CD8-positive, alpha-beta memory T cell (primary cell): ENCODE results near the gene SRRM4. TPM values are rescaled to one million over a fixed set of nuclear protein-coding genes. Genes with fewer than 3 reads are reported as not detected.

Experiments used
- CTCF ChIA-PET: fragments of 350-600 bp; sonication (Branson Sonifier 250); formaldehyde crosslinking; loops from one replicate; lab custom pipeline; 2021; ENCODE audit warnings: antibody characterized with exemption; lab: Charles Lee
- POLR2A ChIA-PET: fragments of 350-600 bp; sonication (Branson Sonifier 250); formaldehyde crosslinking; loops from one replicate; lab custom pipeline; 2021; ENCODE audit warnings: antibody characterized with exemption; lab: Charles Lee
- DNase-seq, 5 donors: peaks; one replicate each; pipeline versions ENCODE4 v3.0.0 to v3.0.0-alpha.2; 2020 to 2022; ENCODE audit warnings: mixed read lengths in 1 of 5
- H3K27ac ChIP-seq: one replicate; pipeline ENCODE4 v1.7.0; 2013; ENCODE audit warnings: low read depth, mild to moderate bottlenecking, low read length, moderate library complexity
- H3K27me3 ChIP-seq: 2 replicates; pipeline ENCODE4 v1.7.0; 2013; ENCODE audit warnings: low read length, mild to moderate bottlenecking; ENCODE audit not compliant: insufficient read depth, poor library complexity, severe bottlenecking
- H3K36me3 ChIP-seq: 2 replicates; pipeline ENCODE4 v1.7.0; 2013; ENCODE audit warnings: mild to moderate bottlenecking, low read length, moderate library complexity; ENCODE audit not compliant: insufficient read depth
- H3K4me1 ChIP-seq: 2 replicates; pipeline ENCODE4 v1.7.0; 2013; ENCODE audit warnings: mild to moderate bottlenecking, low read length, moderate library complexity; ENCODE audit not compliant: insufficient read depth
- H3K4me3 ChIP-seq: 2 replicates; pipeline ENCODE4 v1.7.0; 2013; ENCODE audit warnings: mild to moderate bottlenecking, low read length
- H3K9me3 ChIP-seq: 2 replicates; pipeline ENCODE4 v1.7.0; 2013; ENCODE audit warnings: mild to moderate bottlenecking, low read length
- H3K27ac Mint-ChIP-seq, 8 donors: one replicate each; pipeline ENCODE4 v1.8.0; 2020 to 2021; ENCODE audit warnings: mixed read lengths in 8 of 8, mild to moderate bottlenecking in 6 of 8, inconsistent platforms in 3 of 8, moderate library complexity in 3 of 8
- H3K27me3 Mint-ChIP-seq, 2 donors: one replicate each; pipeline ENCODE4 v1.8.0; 2020 to 2021; ENCODE audit warnings: mixed read lengths in 2 of 2, mild to moderate bottlenecking in 1 of 2, moderate library complexity in 1 of 2
- H3K36me3 Mint-ChIP-seq, 3 donors: one replicate each; pipeline ENCODE4 v1.8.0; 2020 to 2021; ENCODE audit warnings: mixed read lengths in 3 of 3, inconsistent platforms in 1 of 3, mild to moderate bottlenecking in 1 of 3
- H3K4me1 Mint-ChIP-seq, 3 donors: one replicate each; pipeline ENCODE4 v1.8.0; 2020 to 2021; ENCODE audit warnings: mixed read lengths in 3 of 3, inconsistent platforms in 1 of 3, mild to moderate bottlenecking in 1 of 3
- H3K4me3 Mint-ChIP-seq, 7 donors: one replicate each; pipeline ENCODE4 v1.8.0; 2020 to 2021; ENCODE audit warnings: mixed read lengths in 7 of 7, mild to moderate bottlenecking in 6 of 7, moderate library complexity in 4 of 7, inconsistent platforms in 2 of 7
- H3K9me3 Mint-ChIP-seq, 5 donors: one replicate each; pipeline ENCODE4 v1.8.0; 2020 to 2022; ENCODE audit warnings: mixed read lengths in 5 of 5, mild to moderate bottlenecking in 3 of 5, moderate library complexity in 2 of 5, inconsistent platforms in 1 of 5
- polyA plus RNA-seq: library from polyadenylated mRNA; unstranded; fragments of 300-500 nt; fragmentation: Illumina TruSeq; gene quantifications from one replicate; pipeline ENCODE4 v1.2.3, GENCODE V29; 2021
- total RNA-seq, 2 experiments: library from RNA; stranded (reverse); gene quantifications; one replicate each; pipeline ENCODE4 v1.2.3, GENCODE V29; 2021

SRRM4 gene
- total and polyA plus RNA-seq, 3 experiments from 2014 or later = not detected

DNA sequence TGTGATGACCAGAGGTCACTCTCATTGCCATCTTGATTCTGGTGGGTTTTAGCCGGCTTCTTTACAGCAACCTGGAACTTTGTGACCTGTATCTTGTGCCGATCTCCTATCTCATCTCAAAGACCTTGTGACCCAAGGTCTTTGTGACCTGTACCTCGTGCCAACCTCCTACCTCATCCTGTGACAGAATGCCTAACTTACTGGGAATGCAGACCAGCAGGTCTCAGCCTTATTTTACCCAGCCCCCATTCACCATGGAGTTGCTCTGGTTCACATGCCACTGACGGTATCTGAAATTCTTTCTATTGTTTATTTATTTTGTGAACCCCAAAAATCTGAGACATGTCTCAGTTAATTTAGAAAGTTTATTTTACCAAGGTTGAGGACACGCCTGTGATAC is 189.9 kb downstream of the SRRM4 start:
- Mint-ChIP-seq H3K27ac (no peak overlapping the region), H3K27me3 (peaks cover 0 to 5% of the 10 kb centered on the region in 2 donors), H3K4me3 (no peak overlapping the region), H3K4me1 (no peaks in the 10 kb centered on the region), H3K36me3 (no peaks in the 10 kb centered on the region), H3K9me3 (peaks cover 0 to 1% (median 0%) of the 10 kb centered on the region in 5 donors)
- CTCF ChIA-PET = no interaction called here
- no peaks in the 10 kb centered on the region for H3K36me3 ChIP-seq
- no peak for DNase-seq
- no peak overlapping the region for H3K4me3 ChIP-seq
- no peaks in the 10 kb centered on the region for H3K9me3 ChIP-seq
- H3K27me3 ChIP-seq = no peaks in the 10 kb centered on the region
- no peaks in the 10 kb centered on the region for H3K4me1 ChIP-seq
- H3K27ac ChIP-seq = no peak overlapping the region
- POLR2A ChIA-PET = no interaction called here

DNA sequence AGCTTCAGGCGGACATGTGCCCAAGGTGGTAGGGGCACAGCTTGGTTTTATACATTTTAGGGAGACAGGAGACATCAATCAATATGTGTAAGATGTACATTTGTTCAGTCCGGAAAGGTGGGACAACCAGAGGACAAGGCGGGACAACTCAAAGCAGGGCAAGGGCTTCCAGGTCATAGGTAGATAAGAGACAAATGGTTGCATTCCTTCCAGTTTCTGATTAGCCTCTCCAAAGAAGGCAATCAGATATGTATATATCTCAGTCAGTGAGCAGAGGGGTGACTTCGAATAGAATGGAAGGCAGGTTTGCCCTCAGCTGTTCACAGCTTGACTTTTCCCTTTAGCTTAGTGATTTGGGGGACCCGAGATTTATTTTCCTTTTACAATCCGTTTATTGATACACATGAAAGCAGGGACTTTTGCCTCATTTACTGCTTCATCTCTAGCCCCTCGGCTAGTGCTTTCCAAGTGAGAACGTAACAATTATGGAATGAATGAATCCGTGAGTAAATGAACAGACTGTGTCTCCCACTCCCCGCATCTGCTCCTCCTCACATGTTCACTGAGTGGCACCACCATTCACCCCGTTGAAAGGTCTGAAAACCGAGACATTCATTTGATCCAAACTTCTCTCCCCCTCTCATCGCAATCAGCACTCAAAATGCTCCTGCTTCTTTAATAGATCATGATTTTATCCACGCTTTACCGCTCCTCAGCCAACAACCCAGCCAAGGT is 190.5 kb downstream of the SRRM4 start:
- POLR2A ChIA-PET = no interaction called here
- no peaks in the 10 kb centered on the region for H3K4me1 ChIP-seq
- Mint-ChIP-seq H3K36me3 (no peaks in the 10 kb centered on the region), H3K27ac (no peak overlapping the region), H3K9me3 (no peaks in the 10 kb centered on the region), H3K4me3 (no peak overlapping the region), H3K4me1 (no peaks in the 10 kb centered on the region), H3K27me3 (peaks cover 2 to 4% of the 10 kb centered on the region in 2 donors)
- no peak overlapping the region for H3K4me3 ChIP-seq
- CTCF ChIA-PET = no interaction called here
- H3K27me3 ChIP-seq = no peaks in the 10 kb centered on the region
- H3K27ac ChIP-seq = no peak overlapping the region
- H3K36me3 ChIP-seq = no peaks in the 10 kb centered on the region
- no peak for DNase-seq
- no peaks in the 10 kb centered on the region for H3K9me3 ChIP-seq

DNA sequence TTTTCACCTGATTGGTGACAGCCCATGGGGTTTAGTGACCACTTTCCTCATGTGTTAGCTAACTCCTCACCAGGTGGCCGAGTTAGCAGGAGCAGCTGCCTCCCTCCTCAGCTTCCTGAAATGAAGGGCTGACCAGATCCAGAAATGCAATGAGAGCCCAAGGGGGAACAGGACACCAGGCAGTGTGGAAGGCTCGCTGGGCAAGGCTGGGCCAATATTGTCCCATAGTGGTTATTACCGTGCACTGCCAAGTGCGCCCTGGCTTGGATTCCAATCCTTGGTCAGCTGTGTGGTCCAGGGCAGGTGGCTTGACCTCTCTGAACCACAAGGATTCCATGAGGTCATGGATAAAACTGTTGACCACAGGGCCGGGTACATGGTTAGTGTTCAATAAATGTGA is 193.7 kb downstream of the SRRM4 start:
- Histone ChIP-seq H3K4me3 (no peak overlapping the region), H3K4me1 (no peaks in the 10 kb centered on the region), H3K9me3 (no peaks in the 10 kb centered on the region), H3K27ac (no peak overlapping the region), H3K27me3 (no peaks in the 10 kb centered on the region), H3K36me3 (no peaks in the 10 kb centered on the region)
- peaks cover 0 to 3% (median 0%) of the 10 kb centered on the region in 5 donors for H3K9me3 Mint-ChIP-seq
- no peaks in the 10 kb centered on the region for H3K36me3 Mint-ChIP-seq
- peaks cover 9 to 10% of the 10 kb centered on the region in 2 donors for H3K27me3 Mint-ChIP-seq
- no peak overlapping the region for H3K27ac Mint-ChIP-seq
- DNase-seq = no peak
- no peaks in the 10 kb centered on the region for H3K4me1 Mint-ChIP-seq
- ChIA-PET POLR2A (no interaction called here), CTCF (no interaction called here)
- H3K4me3 Mint-ChIP-seq = no peak overlapping the region

DNA sequence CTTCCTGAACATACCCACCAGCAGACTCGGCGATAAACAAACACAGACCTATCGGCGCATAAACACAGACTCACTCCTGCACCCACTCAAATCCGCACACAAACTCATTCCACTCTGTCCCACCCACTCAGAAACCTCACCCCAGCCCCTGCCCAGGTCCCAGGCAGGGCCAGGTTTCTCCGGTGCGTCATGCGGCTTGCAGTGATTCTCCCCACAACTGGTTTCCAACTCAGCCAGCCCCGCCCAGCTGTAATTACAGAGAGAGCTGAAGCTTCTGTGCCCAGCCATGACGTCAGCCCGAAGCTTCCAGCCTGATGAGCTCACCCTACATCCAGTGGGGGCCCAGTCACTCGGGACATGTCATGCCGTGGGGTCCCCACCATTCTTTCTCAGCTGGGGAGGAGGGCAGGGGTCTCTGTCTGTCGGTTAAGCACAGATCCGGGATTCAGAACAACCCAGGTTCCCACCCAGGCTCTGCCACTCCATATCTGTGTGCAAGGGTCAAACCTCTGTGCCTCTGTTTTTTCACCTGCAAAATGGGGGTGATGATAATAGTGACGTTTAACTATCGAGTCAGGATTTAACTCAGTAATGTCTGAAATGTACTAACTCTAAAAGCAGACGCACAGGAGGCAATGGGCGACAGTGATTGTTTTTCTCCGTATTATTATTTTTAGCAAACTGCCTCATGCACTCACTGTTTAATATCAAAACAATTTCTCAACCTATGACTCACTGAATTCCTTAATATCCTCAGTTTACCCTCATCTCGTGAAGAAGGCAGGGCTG is 195.1 kb downstream of the SRRM4 start:
- Mint-ChIP-seq H3K4me3 (no peak overlapping the region), H3K36me3 (no peaks in the 10 kb centered on the region), H3K27ac (no peak overlapping the region), H3K27me3 (peaks cover 10 to 15% of the 10 kb centered on the region in 2 donors), H3K9me3 (peaks cover 0 to 3% (median 0%) of the 10 kb centered on the region in 5 donors), H3K4me1 (no peaks in the 10 kb centered on the region)
- no peaks in the 10 kb centered on the region for H3K9me3 ChIP-seq
- no peak overlapping the region for H3K27ac ChIP-seq
- no peak for DNase-seq
- H3K4me1 ChIP-seq = no peaks in the 10 kb centered on the region
- H3K4me3 ChIP-seq = no peak overlapping the region
- no peaks in the 10 kb centered on the region for H3K36me3 ChIP-seq
- POLR2A ChIA-PET = no interaction called here
- CTCF ChIA-PET = no interaction called here
- no peaks in the 10 kb centered on the region for H3K27me3 ChIP-seq

DNA sequence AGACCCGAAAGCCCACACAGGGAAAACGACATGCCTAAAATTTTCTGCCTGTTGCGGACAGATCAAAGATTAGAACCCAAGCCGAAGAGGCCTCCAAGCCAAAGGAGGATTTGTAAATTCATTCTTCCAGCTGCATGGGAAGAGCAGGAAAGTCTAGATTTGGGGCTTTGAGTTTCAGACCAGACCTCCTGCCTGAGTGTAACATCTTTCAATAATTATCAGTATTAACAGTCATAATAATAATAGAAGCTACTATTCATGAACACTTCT is 195.7 kb downstream of the SRRM4 start:
- Mint-ChIP-seq H3K9me3 (peaks cover 0 to 3% (median 0%) of the 10 kb centered on the region in 5 donors), H3K27ac (no peak overlapping the region), H3K4me3 (no peak overlapping the region), H3K4me1 (no peaks in the 10 kb centered on the region), H3K27me3 (peaks cover 10 to 15% of the 10 kb centered on the region in 2 donors), H3K36me3 (no peaks in the 10 kb centered on the region)
- no peak for DNase-seq
- ChIA-PET POLR2A (no interaction called here), CTCF (no interaction called here)
- Histone ChIP-seq H3K9me3 (no peaks in the 10 kb centered on the region), H3K4me1 (no peaks in the 10 kb centered on the region), H3K27me3 (no peaks in the 10 kb centered on the region), H3K4me3 (no peak overlapping the region), H3K36me3 (no peaks in the 10 kb centered on the region), H3K27ac (no peak overlapping the region)

DNA sequence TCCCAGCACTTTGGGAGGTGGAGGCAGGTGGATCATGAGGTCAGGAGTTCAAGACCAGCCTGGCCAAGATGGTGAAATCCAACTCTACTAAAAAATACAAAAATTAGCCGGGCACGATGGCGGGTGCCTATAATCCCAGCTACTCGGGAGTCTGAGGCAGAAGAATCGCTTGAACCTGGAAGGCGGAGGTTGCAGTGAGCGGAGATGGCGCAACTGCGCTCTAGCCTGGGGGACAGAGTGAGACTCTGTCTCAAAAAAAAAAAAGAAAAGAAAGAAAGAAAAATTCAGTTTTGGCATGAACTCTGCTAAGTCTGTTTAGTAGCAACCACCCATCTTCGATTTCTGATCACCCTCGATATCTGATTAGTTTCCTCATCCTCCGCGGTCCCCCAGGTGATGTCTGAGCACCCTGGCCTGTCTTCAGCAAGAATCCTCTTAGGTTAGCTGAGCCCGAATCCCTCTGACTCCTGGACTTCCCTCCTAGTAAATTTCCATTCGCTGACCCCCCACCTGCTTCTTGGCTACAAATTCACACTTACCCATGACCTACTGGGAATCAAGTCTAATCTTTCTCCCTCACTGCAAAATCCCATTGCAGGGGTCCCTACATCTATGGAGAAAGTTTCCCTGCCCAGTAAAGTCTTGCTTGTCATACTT is 196.5 kb downstream of the SRRM4 start:
- Histone ChIP-seq H3K4me1 (no peaks in the 10 kb centered on the region), H3K36me3 (no peaks in the 10 kb centered on the region), H3K9me3 (no peaks in the 10 kb centered on the region), H3K27me3 (no peaks in the 10 kb centered on the region), H3K27ac (no peak overlapping the region), H3K4me3 (no peak overlapping the region)
- Mint-ChIP-seq H3K27me3 (peaks cover 10 to 15% of the 10 kb centered on the region in 2 donors), H3K4me1 (no peaks in the 10 kb centered on the region), H3K27ac (peak overlapping the region in 1 of 8 donors; percentile 52), H3K4me3 (no peak overlapping the region), H3K36me3 (no peaks in the 10 kb centered on the region), H3K9me3 (peaks cover 0 to 3% (median 0%) of the 10 kb centered on the region in 5 donors)
- no peak for DNase-seq
- POLR2A ChIA-PET = no interaction called here
- CTCF ChIA-PET = no interaction called here

DNA sequence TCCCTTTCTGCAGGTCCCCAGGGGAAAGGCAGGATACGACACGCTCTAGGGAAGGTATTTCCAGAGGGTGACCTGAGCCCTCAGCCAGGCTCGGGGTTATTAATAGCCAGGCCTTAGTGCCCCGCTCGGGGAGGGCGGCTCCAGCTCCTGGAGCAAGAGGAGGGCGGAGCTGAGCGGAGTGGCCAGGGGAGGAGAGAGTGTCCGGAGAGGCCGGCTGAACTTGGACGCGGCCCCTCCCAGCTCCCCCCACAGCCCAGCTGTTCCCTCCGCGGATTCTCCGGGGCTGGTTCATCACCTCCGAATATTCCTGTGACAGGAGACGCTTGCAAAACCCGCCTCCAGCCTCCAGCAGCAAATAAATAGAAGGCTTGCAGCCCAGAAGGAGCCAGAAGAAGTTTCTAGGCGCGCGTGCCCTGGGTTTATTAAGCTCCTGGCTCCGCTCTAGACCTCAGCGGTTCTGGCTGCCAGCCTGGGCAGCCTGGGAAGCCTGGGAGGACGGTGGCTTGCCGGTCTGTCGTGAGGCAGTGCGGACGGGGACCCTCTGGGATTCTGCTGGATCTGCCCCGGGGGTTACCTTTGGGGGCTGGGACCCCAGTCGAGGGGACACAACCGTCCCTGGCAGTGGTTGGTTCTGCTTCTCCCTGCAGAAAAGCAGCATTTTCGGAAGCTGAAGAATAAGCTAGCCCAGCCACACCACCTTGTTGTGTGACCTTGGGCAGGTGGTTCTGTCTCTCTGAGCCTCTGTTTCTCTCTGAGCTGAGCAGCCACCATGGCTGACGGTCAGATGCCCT is 197.4 kb downstream of the SRRM4 start, which contains the start of gene HSPB8:
Gene HSPB8, plus strand, starts transcription at position 388 of the 791 bp plus-strand sequence. Its CDS starts 382 bp downstream, at position 770.
- Mint-ChIP-seq H3K27ac (peak within 1 kb of the TSS in 1 of 8 donors; percentile 52), H3K36me3 (no peaks in the 10 kb centered on the region), H3K4me1 (no peaks in the 10 kb centered on the region), H3K4me3 (no peak within 1 kb of the TSS), H3K9me3 (peaks cover 0 to 3% (median 0%) of the 10 kb centered on the region in 5 donors), H3K27me3 (peaks cover 10 to 15% of the 10 kb centered on the region in 2 donors)
- CTCF ChIA-PET = no interaction called here
- H3K4me1 ChIP-seq = no peaks in the 10 kb centered on the region
- H3K4me3 ChIP-seq = no peak within 1 kb of the TSS
- H3K27ac ChIP-seq = no peak within 1 kb of the TSS
- POLR2A ChIA-PET = no interaction called here
- H3K27me3 ChIP-seq = no peaks in the 10 kb centered on the region
- no peak for DNase-seq
- H3K36me3 ChIP-seq = no peaks in the 10 kb centered on the region
- H3K9me3 ChIP-seq = no peaks in the 10 kb centered on the region
